Gastroesophageal sphincter (tissue), 3 donors: ENCODE results near the gene LEMD1.

Experiments used
- POLR2A ChIP-seq, 2 donors: fragments of 450-650 bp; IDR thresholded peaks; one replicate each; pipeline ENCODE4 v1.6.1; 2017; ENCODE audit warnings: antibody characterized with exemption in 2 of 2, mild to moderate bottlenecking in 2 of 2, moderate library complexity in 1 of 2
- TF ChIP-seq, protein P1 (sequence below), 4 experiments: fragments of 200-600 bp in 2 of 4; fragments of 450-650 bp in 2 of 4; sonication (generic) in 1 of 4; IDR thresholded peaks; one replicate each; pipeline ENCODE4 v1.5.1; 2017 to 2019; ENCODE audit warnings: antibody characterized with exemption in 4 of 4, mild to moderate bottlenecking in 2 of 4, moderate library complexity in 2 of 4

DNA sequence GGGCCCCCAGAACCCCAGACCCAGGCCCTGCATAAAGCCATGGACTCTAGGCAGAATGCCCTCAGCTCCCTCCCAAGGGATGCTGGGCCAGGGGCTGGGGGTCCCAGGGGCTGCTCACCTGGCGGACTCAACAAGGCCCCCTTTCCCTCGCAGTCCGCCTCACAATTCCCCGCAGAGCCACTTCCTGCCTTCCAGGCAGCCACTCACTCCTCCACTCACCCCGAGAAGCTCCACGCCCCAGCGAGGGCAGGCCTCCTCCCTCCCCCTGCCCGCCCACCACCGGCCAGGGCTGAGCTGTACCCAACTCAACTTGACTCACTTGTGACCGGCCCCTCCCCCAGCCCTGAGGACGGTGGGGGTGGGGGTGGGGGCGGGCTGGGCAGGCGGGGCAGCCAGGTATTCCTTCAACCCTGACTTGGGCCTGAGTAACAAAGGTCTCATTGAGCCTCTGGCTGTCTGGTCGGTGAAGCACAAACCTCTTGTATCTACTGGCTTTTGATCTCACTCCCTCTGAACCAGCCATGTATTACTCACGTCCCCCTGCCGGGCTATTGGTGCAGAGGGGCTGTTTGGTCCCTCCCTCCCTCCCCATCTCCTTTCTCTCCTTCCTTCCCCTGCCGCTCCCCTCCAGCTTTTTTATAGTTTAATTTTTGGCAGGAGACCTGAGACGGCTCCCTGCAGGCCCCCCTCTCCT, 28.0 kb upstream of the LEMD1 start:
- TF ChIP-seq, protein P1, sequence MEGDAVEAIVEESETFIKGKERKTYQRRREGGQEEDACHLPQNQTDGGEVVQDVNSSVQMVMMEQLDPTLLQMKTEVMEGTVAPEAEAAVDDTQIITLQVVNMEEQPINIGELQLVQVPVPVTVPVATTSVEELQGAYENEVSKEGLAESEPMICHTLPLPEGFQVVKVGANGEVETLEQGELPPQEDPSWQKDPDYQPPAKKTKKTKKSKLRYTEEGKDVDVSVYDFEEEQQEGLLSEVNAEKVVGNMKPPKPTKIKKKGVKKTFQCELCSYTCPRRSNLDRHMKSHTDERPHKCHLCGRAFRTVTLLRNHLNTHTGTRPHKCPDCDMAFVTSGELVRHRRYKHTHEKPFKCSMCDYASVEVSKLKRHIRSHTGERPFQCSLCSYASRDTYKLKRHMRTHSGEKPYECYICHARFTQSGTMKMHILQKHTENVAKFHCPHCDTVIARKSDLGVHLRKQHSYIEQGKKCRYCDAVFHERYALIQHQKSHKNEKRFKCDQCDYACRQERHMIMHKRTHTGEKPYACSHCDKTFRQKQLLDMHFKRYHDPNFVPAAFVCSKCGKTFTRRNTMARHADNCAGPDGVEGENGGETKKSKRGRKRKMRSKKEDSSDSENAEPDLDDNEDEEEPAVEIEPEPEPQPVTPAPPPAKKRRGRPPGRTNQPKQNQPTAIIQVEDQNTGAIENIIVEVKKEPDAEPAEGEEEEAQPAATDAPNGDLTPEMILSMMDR (IDR thresholded peaks at IDR 0.05) = no peak
- no peak for TF ChIP-seq POLR2A (IDR thresholded peaks at IDR 0.05)
